GM10847 (cell line): Measurements from ENCODE around the gene SYNJ1.

Experiments used
- POLR2A ChIP-seq: IDR thresholded peaks from 2 replicates; pipeline ENCODE4 v1.6.1; 2011; ENCODE audit not compliant: insufficient read length; ENCODE audit errors: extremely low read depth

The SYNJ1 gene

GRCh38 chr21:32748529-32748928 is 20.7 kb upstream of the SYNJ1 start:
- TF ChIP-seq POLR2A: no peak

- TF ChIP-seq POLR2A: no peak
Observed at GRCh38 chr21:32747396-32747795, 19.6 kb upstream of the SYNJ1 start.

- no peak for TF ChIP-seq POLR2A
Observed at GRCh38 chr21:32742396-32742795, 14.6 kb upstream of the SYNJ1 start.

GRCh38 chr21:32741336-32741735 is 13.5 kb upstream of the SYNJ1 start:
- no peak for TF ChIP-seq POLR2A

GRCh38 chr21:32739946-32740345 is 12.1 kb upstream of the SYNJ1 start:
- TF ChIP-seq POLR2A: no peak

GRCh38 chr21:32735524-32735923 is 7.7 kb upstream of the SYNJ1 start:
- no peak for TF ChIP-seq POLR2A

GRCh38 chr21:32733990-32734613 is 6.3 kb upstream of the SYNJ1 start:
- TF ChIP-seq POLR2A: no peak

- no peak for TF ChIP-seq POLR2A
Observed at GRCh38 chr21:32733356-32733755, 5.5 kb upstream of the SYNJ1 start.

- no peak for TF ChIP-seq POLR2A
Observed at GRCh38 chr21:32732544-32732943, 4.7 kb upstream of the SYNJ1 start.

- TF ChIP-seq POLR2A: no peak
Observed at GRCh38 chr21:32728848-32729247, 1.0 kb upstream of the SYNJ1 start.

GRCh38 chr21:32728456-32728839 is 635 bp upstream of the SYNJ1 start:
- TF ChIP-seq POLR2A: no peak

- no peak for TF ChIP-seq POLR2A
Observed at GRCh38 chr21:32726839-32727686, 750 bp downstream of the SYNJ1 start.

GRCh38 chr21:32719085-32719484 is 8.7 kb downstream of the SYNJ1 start:
- no peak for TF ChIP-seq POLR2A

- no peak for TF ChIP-seq POLR2A
Observed at GRCh38 chr21:32717851-32718316, 9.9 kb downstream of the SYNJ1 start.

- TF ChIP-seq POLR2A: no peak
Observed at GRCh38 chr21:32716486-32716885, 11.3 kb downstream of the SYNJ1 start.

- TF ChIP-seq POLR2A: no peak
Observed at GRCh38 chr21:32713726-32714125, 14.1 kb downstream of the SYNJ1 start.
